ENCODE measurements around the gene SLC25A21. TPM values are rescaled to one million over a fixed set of nuclear protein-coding genes. Genes with fewer than 3 reads are reported as not detected.
"Not testable (repeated sequence)": the region's sequence is repeated elsewhere in the genome, so short reads cannot be mapped to it uniquely, and the experiment has no call there.

SLC25A21 gene
- polyA plus RNA-seq, 2 donors: 0.53 to 0.74 TPM

DNA sequence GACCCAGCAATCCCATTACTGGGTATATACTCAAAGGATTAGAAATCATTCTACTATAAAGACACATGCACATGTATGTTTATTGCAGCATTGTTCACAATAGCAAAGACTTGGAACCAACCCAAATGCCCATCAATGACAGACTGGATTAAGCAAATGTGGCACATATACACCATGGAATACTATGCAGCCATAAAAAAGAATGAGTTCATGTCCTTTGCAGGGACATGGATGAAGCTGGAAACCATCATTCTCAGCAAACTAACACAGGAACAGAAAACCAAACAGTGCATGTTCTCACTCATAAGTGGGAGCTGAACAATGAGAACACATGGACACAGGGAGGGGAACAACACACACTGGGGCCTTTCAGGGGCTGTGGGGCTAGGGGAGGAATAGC, 310.2 kb downstream of the SLC25A21 start:
- H3K27me3 ChIP-seq (ENCODE audit: control insufficient read depth in 1 of 2, insufficient read depth in 2 of 2, low read length in 2 of 2); H3K4me3 ChIP-seq (ENCODE audit: low read depth in 1 of 2, low read length in 2 of 2); H3K27ac ChIP-seq (ENCODE audit: low read depth in 2 of 2, low read length in 1 of 2); H3K4me1 ChIP-seq (ENCODE audit: control insufficient read depth in 2 of 2, insufficient read depth in 2 of 2, low read length in 1 of 2); H3K36me3 ChIP-seq (ENCODE audit: control insufficient read depth in 2 of 2, insufficient read depth in 2 of 2, low read length in 1 of 2); H3K9me3 ChIP-seq (ENCODE audit: control insufficient read depth in 2 of 2, insufficient read depth in 1 of 2, low read depth in 1 of 2, low read length in 1 of 2): not testable (repeated sequence)

DNA sequence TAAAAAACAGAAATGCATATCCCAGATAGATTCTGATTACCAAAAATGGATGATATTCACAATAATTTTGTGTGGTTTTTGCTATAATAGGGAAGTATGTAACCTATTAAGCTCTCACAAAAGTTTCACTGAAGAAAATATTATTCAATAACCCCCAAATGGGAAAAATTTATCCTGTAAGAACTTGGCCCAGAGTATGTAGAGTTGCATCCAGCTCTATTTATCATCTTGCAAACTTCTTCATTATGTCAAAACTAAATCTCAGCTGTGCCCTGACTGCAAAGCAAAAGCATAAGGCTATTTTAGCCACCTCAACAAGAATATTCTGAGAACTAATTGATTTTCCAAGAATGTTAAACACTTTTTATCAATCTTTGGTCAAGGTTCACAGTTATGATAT, 311.6 kb downstream of the SLC25A21 start:
- no peaks in the 10 kb centered on the region for H3K4me1 ChIP-seq (ENCODE audit: control insufficient read depth in 2 of 2, insufficient read depth in 2 of 2, low read length in 1 of 2)
- no peak overlapping the region for H3K27ac ChIP-seq (ENCODE audit: low read depth in 2 of 2, low read length in 1 of 2)
- H3K36me3 ChIP-seq (ENCODE audit: control insufficient read depth in 2 of 2, insufficient read depth in 2 of 2, low read length in 1 of 2): no peaks in the 10 kb centered on the region
- no peaks in the 10 kb centered on the region for H3K27me3 ChIP-seq (ENCODE audit: control insufficient read depth in 1 of 2, insufficient read depth in 2 of 2, low read length in 2 of 2)
- H3K9me3 ChIP-seq (ENCODE audit: control insufficient read depth in 2 of 2, insufficient read depth in 1 of 2, low read depth in 1 of 2, low read length in 1 of 2): no peaks in the 10 kb centered on the region
- no peak overlapping the region for H3K4me3 ChIP-seq (ENCODE audit: low read depth in 1 of 2, low read length in 2 of 2)

DNA sequence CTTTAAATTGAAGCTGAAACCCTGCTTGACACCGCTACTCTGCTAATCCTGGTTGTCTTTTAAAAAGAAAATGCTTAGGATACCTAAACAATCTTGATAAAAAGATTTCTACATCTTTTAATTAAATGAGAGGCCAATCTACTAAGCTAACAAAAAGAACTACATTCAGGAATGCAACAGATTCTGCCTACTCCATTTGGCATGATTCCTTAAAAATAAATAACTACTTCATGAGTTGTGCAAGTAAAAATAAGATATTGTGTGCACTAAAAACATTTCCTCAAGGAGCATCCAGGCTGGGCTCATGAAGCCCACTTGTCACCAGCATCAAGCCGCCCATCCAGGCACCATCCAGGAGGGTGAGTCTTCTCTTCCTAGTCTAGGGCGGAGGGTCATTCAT, 313.3 kb downstream of the SLC25A21 start:
- H3K4me3 ChIP-seq (ENCODE audit: low read depth in 1 of 2, low read length in 2 of 2): no peak overlapping the region
- no peaks in the 10 kb centered on the region for H3K4me1 ChIP-seq (ENCODE audit: control insufficient read depth in 2 of 2, insufficient read depth in 2 of 2, low read length in 1 of 2)
- no peaks in the 10 kb centered on the region for H3K36me3 ChIP-seq (ENCODE audit: control insufficient read depth in 2 of 2, insufficient read depth in 2 of 2, low read length in 1 of 2)
- WGBS, 2 donors: 79 to 80% methylated on average over 3 of the region's 3 CpGs
- H3K27me3 ChIP-seq (ENCODE audit: control insufficient read depth in 1 of 2, insufficient read depth in 2 of 2, low read length in 2 of 2): no peaks in the 10 kb centered on the region
- no peaks in the 10 kb centered on the region for H3K9me3 ChIP-seq (ENCODE audit: control insufficient read depth in 2 of 2, insufficient read depth in 1 of 2, low read depth in 1 of 2, low read length in 1 of 2)
- no peak overlapping the region for H3K27ac ChIP-seq (ENCODE audit: low read depth in 2 of 2, low read length in 1 of 2)

DNA sequence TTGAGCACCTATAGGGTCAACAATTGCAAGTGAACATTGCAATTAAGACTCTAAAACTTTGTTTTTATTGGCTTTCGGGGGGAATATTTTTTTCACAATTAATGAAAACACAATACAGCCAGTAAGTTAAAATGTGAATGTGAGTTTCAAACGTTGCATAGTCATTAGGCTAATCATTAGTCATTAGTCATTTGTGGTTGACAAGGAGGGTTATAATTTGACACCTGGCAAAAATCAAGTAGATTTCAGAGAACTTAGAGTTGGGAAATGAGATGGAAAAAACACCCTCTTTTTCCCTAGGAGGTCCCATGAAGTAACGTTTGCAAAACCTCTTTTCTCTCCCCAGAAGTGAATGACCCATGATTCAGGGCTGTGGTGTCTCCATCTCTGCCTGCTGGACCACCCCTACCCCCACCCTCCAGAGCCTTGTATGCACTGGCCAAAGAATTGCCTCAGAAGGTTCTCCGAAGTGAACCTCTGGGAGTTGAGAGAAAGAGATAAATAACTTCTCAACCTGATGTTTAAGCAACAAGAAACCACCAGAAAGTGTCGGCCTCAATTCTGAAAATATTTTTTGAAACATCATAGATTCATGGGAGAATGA, 314.5 kb downstream of the SLC25A21 start:
- Histone ChIP-seq H3K4me3 (ENCODE audit: low read depth in 1 of 2, low read length in 2 of 2) (no peak overlapping the region), H3K9me3 (ENCODE audit: control insufficient read depth in 2 of 2, insufficient read depth in 1 of 2, low read depth in 1 of 2, low read length in 1 of 2) (no peaks in the 10 kb centered on the region), H3K27me3 (ENCODE audit: control insufficient read depth in 1 of 2, insufficient read depth in 2 of 2, low read length in 2 of 2) (no peaks in the 10 kb centered on the region), H3K27ac (ENCODE audit: low read depth in 2 of 2, low read length in 1 of 2) (no peak overlapping the region), H3K36me3 (ENCODE audit: control insufficient read depth in 2 of 2, insufficient read depth in 2 of 2, low read length in 1 of 2) (no peaks in the 10 kb centered on the region), H3K4me1 (ENCODE audit: control insufficient read depth in 2 of 2, insufficient read depth in 2 of 2, low read length in 1 of 2) (no peaks in the 10 kb centered on the region)
- 64 to 69% methylated on average over 5 of the region's 5 CpGs for WGBS, 2 donors

DNA sequence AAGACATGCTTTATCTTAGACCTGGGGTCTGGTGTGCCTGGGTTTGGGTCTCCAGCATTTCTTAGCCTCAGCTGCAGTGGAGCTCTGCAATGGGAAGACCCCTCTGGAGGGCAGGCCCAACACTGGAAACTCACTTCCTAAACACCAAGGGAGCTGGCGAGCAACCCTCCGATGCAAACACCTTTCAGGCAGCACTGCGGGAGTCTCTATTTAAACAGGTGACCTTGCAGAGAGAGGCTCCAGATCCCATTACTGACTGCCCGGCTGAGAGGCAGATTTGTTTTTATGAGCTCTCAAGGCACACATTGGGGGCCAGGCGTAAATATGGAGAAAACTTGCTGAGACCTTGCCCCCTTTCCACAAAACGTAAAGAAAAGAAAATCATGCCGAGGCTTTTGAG, 315.3 kb downstream of the SLC25A21 start:
- 77 to 91% methylated on average over 7 of the region's 7 CpGs for WGBS, 2 donors
- H3K27ac ChIP-seq (ENCODE audit: low read depth in 2 of 2, low read length in 1 of 2): no peak overlapping the region
- no peaks in the 10 kb centered on the region for H3K4me1 ChIP-seq (ENCODE audit: control insufficient read depth in 2 of 2, insufficient read depth in 2 of 2, low read length in 1 of 2)
- no peak overlapping the region for H3K4me3 ChIP-seq (ENCODE audit: low read depth in 1 of 2, low read length in 2 of 2)
- H3K9me3 ChIP-seq (ENCODE audit: control insufficient read depth in 2 of 2, insufficient read depth in 1 of 2, low read depth in 1 of 2, low read length in 1 of 2): no peaks in the 10 kb centered on the region
- H3K36me3 ChIP-seq (ENCODE audit: control insufficient read depth in 2 of 2, insufficient read depth in 2 of 2, low read length in 1 of 2): no peaks in the 10 kb centered on the region
- no peaks in the 10 kb centered on the region for H3K27me3 ChIP-seq (ENCODE audit: control insufficient read depth in 1 of 2, insufficient read depth in 2 of 2, low read length in 2 of 2)

DNA sequence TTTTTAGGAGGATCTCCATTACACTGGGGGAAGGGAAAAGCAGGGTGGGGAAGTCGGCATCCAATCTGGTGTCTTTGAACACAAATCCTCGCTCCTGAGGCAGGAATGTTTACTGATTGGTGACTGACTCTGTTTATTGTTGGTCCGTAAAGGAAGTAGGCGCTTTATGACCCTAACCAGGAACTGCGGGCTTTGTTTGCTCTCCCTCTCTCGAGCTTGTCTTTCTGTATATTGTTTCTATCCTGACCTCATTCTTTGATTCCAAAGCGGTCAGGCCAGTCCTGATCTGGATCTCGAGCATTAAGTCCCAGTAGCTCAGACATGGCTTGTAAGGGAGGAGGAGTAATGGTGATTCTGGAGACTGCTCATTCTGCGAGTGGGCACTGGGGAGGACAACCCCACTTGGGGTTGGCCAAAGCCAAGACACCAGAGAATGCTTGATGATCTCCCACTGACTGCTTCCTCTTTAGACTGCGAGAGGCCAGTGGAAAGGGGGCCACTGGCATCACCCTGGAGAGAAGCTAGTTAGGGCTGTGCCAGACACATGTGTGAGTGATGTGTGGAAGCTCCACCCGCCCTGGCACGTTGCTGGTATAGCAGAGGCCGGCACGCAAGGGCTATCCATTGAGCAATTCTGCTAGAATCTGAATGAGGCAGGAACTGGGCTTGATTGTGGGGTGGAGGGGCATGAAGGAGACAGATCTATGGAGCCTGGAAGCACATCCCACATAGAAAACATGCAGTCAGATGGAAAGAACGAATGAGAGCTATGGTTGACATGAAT, 316.1 kb downstream of the SLC25A21 start:
- H3K36me3 ChIP-seq (ENCODE audit: control insufficient read depth in 2 of 2, insufficient read depth in 2 of 2, low read length in 1 of 2): no peaks in the 10 kb centered on the region
- H3K27ac ChIP-seq (ENCODE audit: low read depth in 2 of 2, low read length in 1 of 2): no peak overlapping the region
- no peaks in the 10 kb centered on the region for H3K9me3 ChIP-seq (ENCODE audit: control insufficient read depth in 2 of 2, insufficient read depth in 1 of 2, low read depth in 1 of 2, low read length in 1 of 2)
- no peaks in the 10 kb centered on the region for H3K4me1 ChIP-seq (ENCODE audit: control insufficient read depth in 2 of 2, insufficient read depth in 2 of 2, low read length in 1 of 2)
- no peaks in the 10 kb centered on the region for H3K27me3 ChIP-seq (ENCODE audit: control insufficient read depth in 1 of 2, insufficient read depth in 2 of 2, low read length in 2 of 2)
- H3K4me3 ChIP-seq (ENCODE audit: low read depth in 1 of 2, low read length in 2 of 2): no peak overlapping the region
- WGBS, 2 donors: 67 to 80% methylated on average over 15 of the region's 15 CpGs

DNA sequence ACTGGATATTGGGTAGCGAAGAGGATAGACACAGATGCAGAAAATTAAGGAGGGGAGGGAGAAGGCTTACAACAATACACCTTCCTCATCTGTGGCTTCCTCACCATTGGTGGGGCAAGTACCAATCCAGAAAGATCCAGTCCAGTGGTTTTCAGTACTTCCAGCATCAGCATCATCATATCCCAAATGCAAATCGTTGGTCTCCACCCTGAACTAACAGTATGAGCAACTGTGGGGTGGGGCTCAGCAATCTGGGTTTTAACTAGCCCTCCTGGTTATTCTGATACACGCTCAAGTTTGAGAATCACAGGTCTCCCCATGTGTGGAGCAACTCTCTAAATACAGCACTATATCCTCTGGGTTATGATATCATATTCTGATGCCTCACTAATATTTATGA, 317.0 kb downstream of the SLC25A21 start:
- H3K27ac ChIP-seq (ENCODE audit: low read depth in 2 of 2, low read length in 1 of 2): no peak overlapping the region
- no peaks in the 10 kb centered on the region for H3K9me3 ChIP-seq (ENCODE audit: control insufficient read depth in 2 of 2, insufficient read depth in 1 of 2, low read depth in 1 of 2, low read length in 1 of 2)
- no peaks in the 10 kb centered on the region for H3K4me1 ChIP-seq (ENCODE audit: control insufficient read depth in 2 of 2, insufficient read depth in 2 of 2, low read length in 1 of 2)
- no peak overlapping the region for H3K4me3 ChIP-seq (ENCODE audit: low read depth in 1 of 2, low read length in 2 of 2)
- WGBS, 2 donors: 81 to 83% methylated on average over 3 of the region's 3 CpGs
- no peaks in the 10 kb centered on the region for H3K27me3 ChIP-seq (ENCODE audit: control insufficient read depth in 1 of 2, insufficient read depth in 2 of 2, low read length in 2 of 2)
- H3K36me3 ChIP-seq (ENCODE audit: control insufficient read depth in 2 of 2, insufficient read depth in 2 of 2, low read length in 1 of 2): no peaks in the 10 kb centered on the region

DNA sequence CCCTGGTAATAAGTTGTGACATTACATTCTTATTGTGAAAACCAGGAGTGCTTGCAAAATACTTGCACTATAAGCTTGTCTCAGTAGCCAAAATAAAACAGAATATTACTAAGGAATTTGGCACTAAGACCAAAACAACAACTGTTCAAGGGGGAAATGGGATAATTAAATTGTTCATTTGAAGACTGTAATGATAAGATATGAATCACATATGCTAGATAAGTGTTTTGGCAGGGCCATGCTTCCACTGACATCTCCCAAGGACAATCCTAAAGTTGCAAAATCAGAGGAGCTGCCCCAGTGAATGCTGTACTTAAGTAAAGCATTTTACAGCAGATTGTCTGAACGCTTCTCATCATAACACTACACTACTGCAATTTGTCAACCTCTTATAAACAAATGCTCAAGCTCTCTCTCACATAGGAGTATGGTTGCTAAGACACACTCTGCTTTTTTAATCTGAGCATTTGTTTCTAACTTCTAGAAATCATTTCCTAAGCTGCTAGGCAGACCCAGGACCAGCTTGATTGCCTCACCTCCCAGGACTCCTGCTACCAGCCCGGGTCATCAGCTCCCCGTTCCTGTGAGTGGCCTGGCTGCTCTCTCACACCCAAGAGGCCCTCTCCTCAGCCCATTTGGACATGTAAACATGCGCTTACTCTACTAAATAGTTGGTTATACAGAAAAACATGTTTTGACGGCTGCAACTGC, 319.3 kb downstream of the SLC25A21 start:
- H3K27me3 ChIP-seq (ENCODE audit: control insufficient read depth in 1 of 2, insufficient read depth in 2 of 2, low read length in 2 of 2): no peaks in the 10 kb centered on the region
- H3K27ac ChIP-seq (ENCODE audit: low read depth in 2 of 2, low read length in 1 of 2): no peak overlapping the region
- no peaks in the 10 kb centered on the region for H3K4me1 ChIP-seq (ENCODE audit: control insufficient read depth in 2 of 2, insufficient read depth in 2 of 2, low read length in 1 of 2)
- no peaks in the 10 kb centered on the region for H3K9me3 ChIP-seq (ENCODE audit: control insufficient read depth in 2 of 2, insufficient read depth in 1 of 2, low read depth in 1 of 2, low read length in 1 of 2)
- no peak overlapping the region for H3K4me3 ChIP-seq (ENCODE audit: low read depth in 1 of 2, low read length in 2 of 2)
- no peaks in the 10 kb centered on the region for H3K36me3 ChIP-seq (ENCODE audit: control insufficient read depth in 2 of 2, insufficient read depth in 2 of 2, low read length in 1 of 2)
- 48 to 49% methylated on average over 5 of the region's 5 CpGs for WGBS, 2 donors

DNA sequence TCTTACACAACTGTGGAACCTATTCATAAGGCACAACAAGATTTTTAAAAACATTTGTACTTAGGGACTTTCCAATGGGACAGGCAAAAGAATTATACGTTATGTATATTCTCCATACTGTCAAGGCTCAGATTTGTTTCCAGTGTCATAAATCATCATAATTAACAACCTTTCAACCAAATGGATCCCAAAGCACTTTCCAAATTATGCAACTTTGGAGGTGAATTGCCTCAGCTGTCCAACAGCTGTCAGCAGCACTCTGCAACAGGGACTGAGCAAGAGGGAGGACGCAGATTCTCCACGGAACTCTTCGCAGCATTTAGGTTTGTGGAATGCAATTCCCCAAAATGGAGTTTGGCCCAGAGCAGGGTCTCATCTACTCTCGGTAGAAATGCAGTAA, 324.2 kb downstream of the SLC25A21 start:
- no peak overlapping the region for H3K4me3 ChIP-seq (ENCODE audit: low read depth in 1 of 2, low read length in 2 of 2)
- no peak overlapping the region for H3K27ac ChIP-seq (ENCODE audit: low read depth in 2 of 2, low read length in 1 of 2)
- no peaks in the 10 kb centered on the region for H3K4me1 ChIP-seq (ENCODE audit: control insufficient read depth in 2 of 2, insufficient read depth in 2 of 2, low read length in 1 of 2)
- no peaks in the 10 kb centered on the region for H3K36me3 ChIP-seq (ENCODE audit: control insufficient read depth in 2 of 2, insufficient read depth in 2 of 2, low read length in 1 of 2)
- no peaks in the 10 kb centered on the region for H3K27me3 ChIP-seq (ENCODE audit: control insufficient read depth in 1 of 2, insufficient read depth in 2 of 2, low read length in 2 of 2)
- no peaks in the 10 kb centered on the region for H3K9me3 ChIP-seq (ENCODE audit: control insufficient read depth in 2 of 2, insufficient read depth in 1 of 2, low read depth in 1 of 2, low read length in 1 of 2)
- WGBS, 2 donors: 82 to 85% methylated on average over 5 of the region's 5 CpGs

Measured in esophagus (tissue), 2 donors.